Dendritic cell treated with granulocyte-macrophage colony-stimulating factor and Interleukin-4, amounts not matched to agents 40 ng/mL and 50 ng/mL, for 4 days (primary cell): ENCODE results near the gene TMEM51.
A peak's percentile ranks its signal among the peaks of the same experiment; 100 is the strongest.

ENCODE experiments used
- H3K27ac Mint-ChIP-seq: one replicate; pipeline ENCODE4 v1.8.0; 2022; ENCODE audit warnings: mild to moderate bottlenecking, mixed read lengths
- H3K27me3 Mint-ChIP-seq: one replicate; pipeline ENCODE4 v1.8.0; 2022; ENCODE audit warnings: mild to moderate bottlenecking, mixed read lengths
- H3K36me3 Mint-ChIP-seq: one replicate; pipeline ENCODE4 v1.8.0; 2022; ENCODE audit warnings: low read depth, mixed read lengths
- H3K4me1 Mint-ChIP-seq: one replicate; pipeline ENCODE4 v1.8.0; 2022; ENCODE audit warnings: low read depth, mixed read lengths
- H3K4me3 Mint-ChIP-seq: one replicate; pipeline ENCODE4 v1.8.0; 2022; ENCODE audit warnings: mild to moderate bottlenecking, moderate library complexity, mixed read lengths
- H3K9me3 Mint-ChIP-seq: one replicate; pipeline ENCODE4 v1.8.0; 2022; ENCODE audit warnings: mixed read lengths
- intact Hi-C: fragments of 100-400 bp; cut with micrococcal nuclease; formaldehyde crosslinking; loops from one replicate; pipeline ENCODE4 v1.15.0; 2022

Gene TMEM51

DNA sequence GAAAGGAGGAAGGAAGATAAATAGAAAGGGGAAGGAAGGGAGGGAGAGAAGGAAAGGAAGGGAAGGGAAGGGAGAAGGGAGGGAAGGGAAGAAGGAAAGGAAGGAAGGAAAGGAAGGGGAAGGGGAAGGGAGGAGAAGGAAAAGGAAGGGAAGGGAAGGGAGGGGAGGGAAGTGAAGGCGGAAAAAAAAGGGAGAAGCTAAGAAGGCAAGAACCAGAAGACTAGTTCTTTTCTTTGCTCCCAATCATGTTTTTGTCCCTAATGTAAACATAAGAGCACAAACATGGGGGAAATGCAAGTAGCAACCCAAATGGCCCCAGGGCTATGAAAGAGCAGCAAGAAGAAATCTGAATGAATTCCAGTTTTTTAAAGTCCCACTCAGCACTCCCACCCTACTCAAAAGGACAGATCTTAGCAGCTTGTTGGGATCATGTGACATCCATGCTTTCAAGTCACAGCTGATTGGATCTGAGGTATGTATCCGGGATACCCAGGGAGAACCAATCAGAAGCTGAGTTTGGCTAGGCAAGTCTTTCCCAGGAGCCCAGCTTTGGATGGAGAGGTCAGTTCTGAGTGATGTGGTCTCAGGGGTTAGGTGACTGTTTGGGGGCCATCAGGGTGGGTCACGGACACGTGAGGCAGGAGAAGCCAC is 69.2 kb downstream of the TMEM51 start:
- Mint-ChIP-seq H3K9me3 (no peaks in the 10 kb centered on the region), H3K36me3 (peaks cover 39% of the 10 kb centered on the region), H3K27me3 (no peaks in the 10 kb centered on the region), H3K4me1 (peaks cover 89% of the 10 kb centered on the region), H3K4me3 (no peak overlapping the region), H3K27ac (peak overlapping the region; percentile 68)
- intact Hi-C loops = loop anchor here (5.0 kb wide), 1 partner anchor 40 kb away; no protein-coding TSS in a partner anchor

DNA sequence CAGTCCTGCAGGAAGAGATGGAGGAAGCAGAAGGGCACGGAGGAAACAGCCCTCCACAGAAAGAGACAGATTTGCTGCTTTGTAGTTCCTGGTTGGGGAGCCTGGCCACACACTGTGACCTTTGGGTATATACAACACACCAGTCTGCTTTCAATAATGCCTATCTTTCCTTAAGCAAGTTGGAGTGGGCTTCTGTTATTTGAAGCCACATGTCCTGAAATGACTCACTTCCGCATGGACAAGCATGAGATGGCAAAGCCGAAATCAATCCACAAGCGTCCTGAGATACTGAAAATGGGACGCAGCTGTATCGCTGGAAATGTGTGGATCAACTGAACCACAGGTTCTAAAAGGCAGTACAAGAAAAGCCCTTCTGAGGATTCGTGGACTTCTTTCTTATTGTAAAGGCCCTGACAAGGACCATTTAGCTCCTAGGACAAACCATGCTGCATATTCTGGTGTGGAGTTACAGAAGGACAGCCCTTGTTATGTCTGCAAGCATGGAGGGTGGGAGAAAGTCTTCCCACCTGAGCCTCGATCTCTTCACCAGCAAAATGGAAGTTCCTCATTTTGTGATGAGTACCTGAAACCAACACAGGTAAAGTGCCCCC is 70.8 kb downstream of the TMEM51 start:
- intact Hi-C loops = loop anchor here (5.0 kb wide), 1 partner anchor 38 kb away; no protein-coding TSS in a partner anchor

DNA sequence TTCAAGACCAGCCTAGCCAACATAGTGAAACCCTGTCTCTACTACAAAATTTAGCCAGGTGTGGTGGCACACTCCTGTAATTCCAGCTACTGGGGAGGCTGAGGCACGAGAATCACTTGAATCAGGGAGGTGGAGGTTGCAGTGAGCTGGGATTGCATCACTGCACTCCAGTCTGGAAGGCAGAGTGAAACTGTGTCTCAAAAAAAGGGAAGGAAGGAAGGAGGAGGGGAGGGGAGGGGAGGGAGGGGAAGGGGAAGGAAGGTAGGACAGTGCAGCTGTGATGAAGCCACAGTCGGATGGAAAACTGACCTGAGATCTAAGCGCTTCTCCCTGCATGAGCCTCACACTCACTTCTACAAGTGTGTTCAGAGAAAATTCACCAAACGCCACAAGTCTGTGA is 71.4 kb downstream of the TMEM51 start:
- Mint-ChIP-seq H3K9me3 (no peaks in the 10 kb centered on the region), H3K27me3 (no peaks in the 10 kb centered on the region), H3K4me1 (peaks cover 86% of the 10 kb centered on the region), H3K4me3 (no peak overlapping the region), H3K27ac (peak overlapping the region; percentile 68), H3K36me3 (peaks cover 26% of the 10 kb centered on the region)
- intact Hi-C loops = loop anchor here (5.0 kb wide), 1 partner anchor 37 kb away; no protein-coding TSS in a partner anchor

More for the DNA sequence above, 70.8 kb downstream of the TMEM51 start:
- H3K9me3 Mint-ChIP-seq = no peaks in the 10 kb centered on the region
- H3K4me3 Mint-ChIP-seq = no peak overlapping the region
- H3K27ac Mint-ChIP-seq = peak overlapping the region; percentile 68
- peaks cover 84% of the 10 kb centered on the region for H3K4me1 Mint-ChIP-seq
- no peaks in the 10 kb centered on the region for H3K27me3 Mint-ChIP-seq
- peaks cover 32% of the 10 kb centered on the region for H3K36me3 Mint-ChIP-seq

DNA sequence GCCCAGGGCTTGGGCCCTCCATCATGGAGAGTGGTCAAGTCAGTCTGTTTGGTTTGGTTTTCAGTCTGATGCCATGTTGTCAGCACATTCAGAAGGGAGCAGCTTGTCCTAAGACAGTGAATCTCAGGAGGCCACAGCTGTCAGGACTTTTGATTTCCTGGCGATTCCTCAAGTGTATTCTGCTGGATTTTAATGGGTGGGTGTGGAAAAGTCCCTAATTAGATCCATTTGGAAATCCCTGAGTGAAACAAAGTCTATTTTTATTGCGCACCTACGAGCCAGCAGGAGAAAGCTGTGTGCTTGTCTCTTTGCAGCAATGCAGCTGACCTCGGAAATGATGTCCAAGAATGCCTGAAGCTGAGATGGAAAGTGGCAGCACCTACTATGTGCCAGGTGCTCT is 71.9 kb downstream of the TMEM51 start:
- intact Hi-C loops = no loop called here
- H3K9me3 Mint-ChIP-seq = no peaks in the 10 kb centered on the region
- peaks cover 22% of the 10 kb centered on the region for H3K36me3 Mint-ChIP-seq
- no peaks in the 10 kb centered on the region for H3K27me3 Mint-ChIP-seq
- peak overlapping the region; percentile 68 for H3K27ac Mint-ChIP-seq
- H3K4me1 Mint-ChIP-seq = peaks cover 89% of the 10 kb centered on the region
- H3K4me3 Mint-ChIP-seq = no peak overlapping the region

DNA sequence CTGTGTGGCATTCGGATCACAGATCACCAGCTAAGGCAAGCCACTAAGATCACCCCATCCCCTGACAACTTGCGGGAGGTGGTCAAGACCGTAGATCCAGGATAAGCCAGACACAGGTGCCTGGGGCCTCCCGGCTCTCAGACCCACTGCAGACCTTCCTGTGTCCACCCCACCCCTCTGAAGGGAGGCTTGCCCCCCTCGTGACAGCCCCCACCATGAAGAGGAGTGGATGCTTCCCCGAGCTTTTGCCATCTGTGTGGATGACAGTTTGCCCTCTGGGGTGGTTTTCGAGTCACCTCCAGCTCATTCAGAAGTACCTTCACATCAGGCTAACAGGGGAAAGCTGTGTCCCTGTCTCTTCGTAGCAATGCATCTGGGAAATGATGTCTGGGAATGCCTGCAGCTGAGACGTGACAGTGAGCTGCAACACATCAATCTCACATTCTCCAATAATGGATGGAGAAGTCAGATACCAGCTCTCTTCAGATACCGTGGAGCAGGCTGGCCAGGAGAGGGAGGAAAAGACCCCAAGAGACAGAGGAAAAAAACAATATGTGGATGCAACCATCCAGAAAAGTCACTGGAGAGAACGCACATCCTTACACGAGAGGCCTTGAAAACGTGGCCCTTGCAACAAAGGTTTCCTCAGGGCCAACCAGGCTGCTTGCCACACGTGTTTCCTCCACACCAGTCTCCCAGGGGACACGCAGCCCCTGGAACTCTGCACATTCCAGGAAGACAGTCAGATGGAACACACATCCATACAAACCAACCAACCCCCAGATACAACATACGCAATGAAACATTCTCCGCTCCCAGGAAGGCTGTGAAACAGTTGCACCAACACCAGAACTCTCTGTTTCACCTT is 73.1 kb downstream of the TMEM51 start:
- Mint-ChIP-seq H3K4me1 (peaks cover 90% of the 10 kb centered on the region), H3K4me3 (no peak overlapping the region), H3K9me3 (no peaks in the 10 kb centered on the region), H3K27me3 (no peaks in the 10 kb centered on the region), H3K27ac (peak overlapping the region; percentile 68), H3K36me3 (peaks cover 10% of the 10 kb centered on the region)
- intact Hi-C loops = no loop called here

DNA sequence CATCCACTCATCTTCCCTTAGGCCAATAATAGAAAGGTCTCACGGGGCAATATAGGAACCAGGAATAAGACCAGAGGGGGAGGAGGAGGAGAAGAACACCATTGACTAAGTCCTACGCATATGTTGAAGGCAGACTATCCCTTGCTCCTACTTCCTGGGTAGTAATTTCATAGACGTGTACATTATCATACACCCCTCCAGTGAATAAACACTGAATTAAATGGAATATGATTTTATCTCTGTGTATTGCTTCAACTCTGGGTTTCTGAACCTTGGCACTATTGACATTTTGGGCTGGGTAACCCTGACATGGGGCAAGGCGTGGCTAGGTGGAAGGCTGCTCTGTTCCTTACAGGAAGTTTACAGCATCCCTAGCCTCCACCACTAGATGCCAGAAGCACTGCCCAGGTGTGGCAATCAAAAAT is 76.2 kb downstream of the TMEM51 start:
- Mint-ChIP-seq H3K27me3 (peaks cover 2% of the 10 kb centered on the region), H3K4me3 (no peak overlapping the region), H3K4me1 (peaks cover 74% of the 10 kb centered on the region), H3K9me3 (no peaks in the 10 kb centered on the region), H3K27ac (peak overlapping the region; percentile 30), H3K36me3 (no peaks in the 10 kb centered on the region)
- intact Hi-C loops = no loop called here

DNA sequence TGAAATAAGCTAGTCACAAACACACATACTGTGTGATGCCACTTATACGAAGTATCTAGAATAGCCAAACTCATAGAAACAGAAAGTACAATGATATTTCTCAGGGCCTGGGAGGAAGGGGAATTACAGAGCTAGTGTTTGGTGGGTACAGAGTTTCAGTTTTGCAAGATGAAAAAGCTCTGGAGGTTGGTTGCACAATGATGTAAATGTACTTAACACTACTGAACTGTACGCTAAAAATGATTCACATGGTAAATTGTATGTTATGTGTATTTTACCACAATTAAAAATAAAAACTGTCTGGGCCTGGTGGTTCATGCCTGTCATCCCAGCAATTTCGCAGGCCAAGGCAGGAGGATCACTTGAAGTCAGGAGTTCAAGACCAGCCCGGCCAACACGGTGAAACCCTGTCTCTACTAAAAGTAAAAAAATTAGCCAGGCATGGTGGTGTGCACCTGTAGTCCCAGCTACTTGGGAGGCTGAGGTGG is 78.2 kb downstream of the TMEM51 start:
- Mint-ChIP-seq H3K27ac (peak overlapping the region; percentile 63), H3K4me1 (peaks cover 66% of the 10 kb centered on the region), H3K27me3 (peaks cover 2% of the 10 kb centered on the region), H3K9me3 (no peaks in the 10 kb centered on the region), H3K4me3 (no peak overlapping the region), H3K36me3 (no peaks in the 10 kb centered on the region)
- intact Hi-C loops = no loop called here

DNA sequence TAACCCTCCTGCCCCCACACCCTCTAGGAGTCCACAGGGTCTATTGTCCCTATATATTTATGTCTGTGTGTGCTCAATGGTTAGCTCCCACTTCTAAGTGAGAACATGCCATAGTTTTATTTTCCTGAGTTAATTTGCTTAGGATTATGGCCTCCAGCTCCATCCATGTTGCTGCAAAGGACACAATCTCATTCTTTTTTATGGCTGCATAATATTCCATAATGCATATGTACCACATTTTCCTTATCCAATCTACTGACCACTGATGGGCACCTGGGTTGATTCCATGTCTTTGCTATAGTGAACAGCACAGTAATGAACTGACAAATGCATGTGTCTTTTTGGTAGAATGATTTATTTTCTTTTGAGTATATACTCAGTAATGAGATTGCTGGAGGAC is 80.1 kb downstream of the TMEM51 start:
- Mint-ChIP-seq H3K27me3 (peaks cover 2% of the 10 kb centered on the region), H3K36me3 (no peaks in the 10 kb centered on the region), H3K4me3 (no peak overlapping the region), H3K4me1 (peaks cover 70% of the 10 kb centered on the region), H3K27ac (no peak overlapping the region), H3K9me3 (no peaks in the 10 kb centered on the region)
- intact Hi-C loops = no loop called here

DNA sequence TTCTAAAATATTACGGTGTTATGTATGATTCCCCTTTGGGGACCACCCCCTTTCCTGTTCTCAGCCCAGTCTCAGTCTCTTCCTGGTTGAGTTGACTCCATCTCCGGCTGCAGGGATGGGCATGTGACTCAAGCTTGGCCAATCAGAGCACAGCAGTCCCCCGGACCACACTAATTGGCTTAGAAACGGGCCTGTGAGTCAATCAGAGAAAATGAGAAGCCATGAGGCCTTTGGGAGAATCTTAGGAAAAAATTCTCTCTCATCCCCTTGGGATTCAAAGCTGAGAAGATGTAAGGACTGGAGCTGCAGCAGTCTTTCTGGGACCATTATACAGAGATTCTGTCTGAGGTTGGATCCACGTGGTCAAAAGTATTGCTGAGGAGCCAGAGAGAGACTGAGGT is 82.8 kb downstream of the TMEM51 start:
- Mint-ChIP-seq H3K4me3 (no peak overlapping the region), H3K36me3 (no peaks in the 10 kb centered on the region), H3K27me3 (peaks cover 2% of the 10 kb centered on the region), H3K9me3 (no peaks in the 10 kb centered on the region), H3K4me1 (peaks cover 55% of the 10 kb centered on the region), H3K27ac (no peak overlapping the region)
- intact Hi-C loops = no loop called here

DNA sequence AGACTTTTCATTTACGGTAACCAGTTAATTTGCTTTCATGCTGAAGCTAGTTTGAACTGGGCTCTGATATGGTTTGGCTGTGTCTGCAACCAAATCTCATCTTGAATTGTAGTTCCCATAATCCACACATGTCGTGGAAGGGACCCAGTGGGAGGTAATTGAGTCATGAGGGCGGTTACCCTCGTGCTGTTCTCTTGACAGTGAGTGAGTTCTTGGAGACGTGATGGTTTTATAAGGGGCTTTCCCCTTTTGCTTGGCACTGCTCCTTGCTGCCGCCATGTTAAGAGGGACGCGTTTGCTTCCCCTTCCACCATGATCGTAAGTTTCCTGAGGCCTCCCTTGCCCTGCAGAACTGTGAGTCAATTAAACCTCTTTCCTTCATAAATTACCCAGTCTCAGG is 83.2 kb downstream of the TMEM51 start:
- no peak overlapping the region for H3K27ac Mint-ChIP-seq
- H3K36me3 Mint-ChIP-seq = no peaks in the 10 kb centered on the region
- intact Hi-C loops = no loop called here
- no peak overlapping the region for H3K4me3 Mint-ChIP-seq
- H3K9me3 Mint-ChIP-seq = no peaks in the 10 kb centered on the region
- peaks cover 51% of the 10 kb centered on the region for H3K4me1 Mint-ChIP-seq
- peaks cover 2% of the 10 kb centered on the region for H3K27me3 Mint-ChIP-seq

DNA sequence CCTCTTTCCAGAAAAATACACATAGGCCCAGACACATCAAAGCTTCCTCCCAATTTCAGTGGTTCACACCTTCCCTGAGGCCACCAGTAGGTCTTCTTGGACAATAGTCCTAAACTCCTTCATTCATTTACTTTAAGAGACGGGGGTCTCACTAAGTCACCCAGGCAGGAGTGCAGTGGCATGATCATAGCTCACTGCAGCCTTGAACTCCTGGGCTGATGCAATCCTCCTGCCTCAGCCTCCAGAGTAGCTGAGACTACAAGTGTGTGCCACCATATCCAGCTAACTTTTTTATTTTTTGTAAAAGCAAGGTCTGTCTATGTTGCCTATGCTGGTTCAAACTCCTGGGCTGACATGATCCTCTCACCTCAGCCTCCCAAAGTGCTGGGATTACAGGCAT is 85.2 kb downstream of the TMEM51 start:
- peaks cover 4% of the 10 kb centered on the region for H3K27me3 Mint-ChIP-seq
- H3K27ac Mint-ChIP-seq = peak overlapping the region; percentile 31
- H3K9me3 Mint-ChIP-seq = no peaks in the 10 kb centered on the region
- no peak overlapping the region for H3K4me3 Mint-ChIP-seq
- H3K4me1 Mint-ChIP-seq = peaks cover 45% of the 10 kb centered on the region
- H3K36me3 Mint-ChIP-seq = no peaks in the 10 kb centered on the region
- intact Hi-C loops = no loop called here

DNA sequence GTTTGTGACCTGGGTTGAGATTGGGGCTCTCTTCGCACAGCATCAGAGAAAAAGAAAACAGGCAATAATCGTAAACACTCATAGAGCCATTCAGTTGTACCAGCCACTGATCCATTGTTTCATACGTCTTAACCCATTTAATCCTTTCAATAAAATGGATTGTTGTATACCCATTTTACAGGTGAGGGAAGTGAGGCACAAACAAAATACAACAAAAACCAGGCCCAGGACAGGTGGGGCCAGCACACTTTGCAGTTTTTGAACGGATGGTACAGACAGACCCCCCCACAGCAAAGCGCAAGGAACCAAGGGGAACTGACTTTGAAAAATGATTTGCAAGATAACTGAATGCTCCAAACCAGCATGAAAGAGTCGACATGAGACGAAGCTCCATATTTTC is 89.2 kb downstream of the TMEM51 start:
- Mint-ChIP-seq H3K4me1 (peaks cover 57% of the 10 kb centered on the region), H3K9me3 (peaks cover 31% of the 10 kb centered on the region), H3K36me3 (peaks cover 27% of the 10 kb centered on the region), H3K4me3 (no peak overlapping the region), H3K27me3 (peaks cover 9% of the 10 kb centered on the region), H3K27ac (no peak overlapping the region)
- intact Hi-C loops = no loop called here

DNA sequence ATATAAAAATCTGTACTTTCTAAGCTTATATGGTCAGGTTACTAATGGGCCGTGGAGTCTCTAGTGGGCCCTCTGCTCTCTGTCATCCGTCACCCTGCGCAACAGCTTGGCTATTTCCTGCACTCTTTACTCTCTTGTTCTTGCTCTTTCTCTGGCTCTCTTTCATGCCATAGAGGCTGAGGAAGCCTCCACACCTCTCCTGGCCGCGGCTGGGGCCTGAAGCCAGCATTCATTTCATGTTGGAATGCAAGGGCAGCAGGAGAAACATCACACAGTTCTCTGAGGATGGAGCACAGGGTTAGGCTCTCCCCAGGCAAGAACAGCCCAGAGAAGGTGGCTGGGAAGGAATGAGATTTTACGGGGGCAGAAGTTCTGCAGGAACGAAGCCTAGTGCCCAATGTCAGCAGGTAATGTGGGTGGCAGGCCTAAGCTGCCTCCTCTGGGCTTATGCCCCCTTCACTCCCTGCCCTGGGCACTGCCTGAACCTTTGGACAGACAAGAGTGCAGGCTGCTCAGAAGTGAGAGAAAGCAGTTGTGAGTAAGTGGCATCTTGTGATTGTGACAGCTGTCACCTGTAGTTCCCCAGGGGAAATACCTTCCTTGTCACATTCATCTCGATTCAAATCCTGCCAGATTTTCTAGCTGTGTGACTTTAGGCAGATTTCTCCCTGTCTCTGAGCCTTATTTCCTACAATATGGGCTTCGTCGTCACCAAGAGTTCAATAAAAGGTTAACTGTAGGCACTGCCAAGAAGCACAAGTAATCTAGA is 89.9 kb downstream of the TMEM51 start:
- H3K4me1 Mint-ChIP-seq = peaks cover 56% of the 10 kb centered on the region
- peaks cover 31% of the 10 kb centered on the region for H3K9me3 Mint-ChIP-seq
- peaks cover 13% of the 10 kb centered on the region for H3K27me3 Mint-ChIP-seq
- no peak overlapping the region for H3K27ac Mint-ChIP-seq
- H3K36me3 Mint-ChIP-seq = peaks cover 27% of the 10 kb centered on the region
- intact Hi-C loops = no loop called here
- H3K4me3 Mint-ChIP-seq = no peak overlapping the region
